Astrocyte (in vitro differentiated cells and primary cell): ENCODE results near the gene IFITM5.

Source experiments
- EZH2 ChIP-seq: IDR thresholded peaks from 2 replicates; pipeline ENCODE4 v1.6.1; 2012; ENCODE audit warnings: mild to moderate bottlenecking, low read length, inconsistent platforms; ENCODE audit not compliant: insufficient read depth
- TF ChIP-seq, protein P1 (sequence below): IDR thresholded peaks from 2 replicates; pipeline ENCODE4 v1.5.1; 2011; ENCODE audit warnings: low read depth, mild to moderate bottlenecking, inconsistent platforms, low read length, moderate library complexity; ENCODE audit not compliant: insufficient read depth

DNA sequence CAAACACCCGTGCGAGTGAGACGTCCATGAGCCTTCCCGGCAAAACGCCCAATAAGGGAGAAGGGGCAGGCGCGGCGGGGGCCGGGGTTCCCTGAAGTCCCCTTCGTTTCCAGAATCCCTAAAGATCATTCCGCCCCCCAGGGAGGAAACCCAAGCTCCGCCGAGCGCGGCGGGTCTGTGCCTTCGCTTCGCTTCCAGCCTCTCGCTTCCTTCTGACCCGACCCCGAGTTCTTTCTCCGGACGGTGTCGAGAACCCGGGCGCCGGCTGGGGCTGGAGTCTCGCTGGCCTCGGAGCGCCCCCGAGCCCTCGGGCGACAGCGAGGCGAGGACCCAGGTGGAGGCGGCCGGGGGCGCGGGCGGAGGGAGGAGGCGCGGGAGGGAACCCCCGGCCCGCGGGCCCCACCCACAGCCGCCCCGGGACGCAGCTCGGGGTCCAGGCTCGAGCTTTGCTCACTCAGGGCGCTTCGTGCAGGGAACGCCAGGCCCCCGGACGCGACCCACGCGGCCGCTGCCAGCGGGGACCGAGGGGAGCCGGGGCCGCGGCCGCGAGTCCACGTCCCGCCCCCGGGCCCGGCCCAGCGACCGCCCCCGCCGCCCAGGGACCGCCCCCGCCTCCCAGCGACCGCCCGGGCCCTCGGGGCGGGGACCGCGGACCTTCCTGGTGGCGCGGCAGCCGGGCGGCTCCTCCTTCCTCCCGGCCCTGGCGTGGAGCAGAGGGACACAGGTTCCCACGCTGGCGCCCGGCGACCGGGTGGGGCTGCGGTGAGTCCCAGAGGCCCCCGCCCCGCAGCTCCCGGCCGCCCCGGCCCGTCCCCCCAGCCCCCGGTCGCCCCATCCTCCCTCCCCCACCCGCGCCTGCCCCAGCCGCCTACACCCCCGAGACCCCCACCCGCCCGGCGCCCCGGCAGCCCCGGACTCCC, 10.6 kb downstream of the IFITM5 start, which contains the start of gene PGGHG:
- TF ChIP-seq, protein P1, sequence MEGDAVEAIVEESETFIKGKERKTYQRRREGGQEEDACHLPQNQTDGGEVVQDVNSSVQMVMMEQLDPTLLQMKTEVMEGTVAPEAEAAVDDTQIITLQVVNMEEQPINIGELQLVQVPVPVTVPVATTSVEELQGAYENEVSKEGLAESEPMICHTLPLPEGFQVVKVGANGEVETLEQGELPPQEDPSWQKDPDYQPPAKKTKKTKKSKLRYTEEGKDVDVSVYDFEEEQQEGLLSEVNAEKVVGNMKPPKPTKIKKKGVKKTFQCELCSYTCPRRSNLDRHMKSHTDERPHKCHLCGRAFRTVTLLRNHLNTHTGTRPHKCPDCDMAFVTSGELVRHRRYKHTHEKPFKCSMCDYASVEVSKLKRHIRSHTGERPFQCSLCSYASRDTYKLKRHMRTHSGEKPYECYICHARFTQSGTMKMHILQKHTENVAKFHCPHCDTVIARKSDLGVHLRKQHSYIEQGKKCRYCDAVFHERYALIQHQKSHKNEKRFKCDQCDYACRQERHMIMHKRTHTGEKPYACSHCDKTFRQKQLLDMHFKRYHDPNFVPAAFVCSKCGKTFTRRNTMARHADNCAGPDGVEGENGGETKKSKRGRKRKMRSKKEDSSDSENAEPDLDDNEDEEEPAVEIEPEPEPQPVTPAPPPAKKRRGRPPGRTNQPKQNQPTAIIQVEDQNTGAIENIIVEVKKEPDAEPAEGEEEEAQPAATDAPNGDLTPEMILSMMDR, result no peak
- TF ChIP-seq EZH2, result peak; percentile 76
